ENCODE measurements around the gene CD1E.

Gene CD1E

DNA sequence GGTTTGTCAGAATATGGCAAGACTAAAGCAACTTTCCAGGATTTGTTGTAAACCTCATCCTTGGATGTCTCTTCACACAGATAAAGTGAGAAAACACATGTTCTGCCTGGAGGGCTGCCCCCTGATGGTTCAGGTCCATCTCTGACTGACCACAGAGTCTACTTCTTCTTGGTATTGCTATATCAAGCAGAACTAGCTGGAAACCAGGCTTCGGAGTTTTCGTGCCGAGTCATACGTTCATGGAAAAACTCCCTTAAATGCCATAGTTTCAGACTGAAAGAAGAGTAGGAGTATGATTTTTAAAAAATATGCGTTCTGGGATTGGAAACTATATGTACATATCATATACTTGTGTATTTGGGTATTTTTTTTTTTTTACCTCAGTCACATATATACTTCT, 39.8 kb downstream of the CD1E start:
- H3K4me3 ChIP-seq (ENCODE audit: low read depth, low read length) = no peak overlapping the region
- TF ChIP-seq, protein P1, sequence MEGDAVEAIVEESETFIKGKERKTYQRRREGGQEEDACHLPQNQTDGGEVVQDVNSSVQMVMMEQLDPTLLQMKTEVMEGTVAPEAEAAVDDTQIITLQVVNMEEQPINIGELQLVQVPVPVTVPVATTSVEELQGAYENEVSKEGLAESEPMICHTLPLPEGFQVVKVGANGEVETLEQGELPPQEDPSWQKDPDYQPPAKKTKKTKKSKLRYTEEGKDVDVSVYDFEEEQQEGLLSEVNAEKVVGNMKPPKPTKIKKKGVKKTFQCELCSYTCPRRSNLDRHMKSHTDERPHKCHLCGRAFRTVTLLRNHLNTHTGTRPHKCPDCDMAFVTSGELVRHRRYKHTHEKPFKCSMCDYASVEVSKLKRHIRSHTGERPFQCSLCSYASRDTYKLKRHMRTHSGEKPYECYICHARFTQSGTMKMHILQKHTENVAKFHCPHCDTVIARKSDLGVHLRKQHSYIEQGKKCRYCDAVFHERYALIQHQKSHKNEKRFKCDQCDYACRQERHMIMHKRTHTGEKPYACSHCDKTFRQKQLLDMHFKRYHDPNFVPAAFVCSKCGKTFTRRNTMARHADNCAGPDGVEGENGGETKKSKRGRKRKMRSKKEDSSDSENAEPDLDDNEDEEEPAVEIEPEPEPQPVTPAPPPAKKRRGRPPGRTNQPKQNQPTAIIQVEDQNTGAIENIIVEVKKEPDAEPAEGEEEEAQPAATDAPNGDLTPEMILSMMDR (IDR thresholded peaks at IDR 0.05; ENCODE audit: low read depth, low read length) = no peak

DNA sequence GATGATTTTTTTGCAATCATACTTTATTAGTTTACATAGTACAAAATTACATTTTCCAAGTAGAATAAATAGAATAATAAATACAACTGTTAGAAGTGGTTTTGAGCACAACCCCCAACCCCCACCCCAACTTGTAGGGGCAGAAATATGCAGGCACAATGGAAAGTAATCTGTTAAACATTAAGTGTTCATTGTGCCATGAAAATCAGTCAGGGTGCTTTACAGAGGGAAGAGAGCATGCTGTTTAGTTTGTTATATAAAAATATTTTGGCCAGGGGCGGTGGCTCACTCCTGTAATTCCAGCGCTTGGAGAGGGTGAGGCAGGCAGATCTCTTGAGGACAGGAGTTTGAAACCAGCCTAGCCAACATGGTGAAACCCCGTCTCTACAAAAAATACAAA, 43.0 kb downstream of the CD1E start:
- H3K4me3 ChIP-seq (ENCODE audit: low read depth, low read length) = no peak overlapping the region
- TF ChIP-seq, protein P1 (IDR thresholded peaks at IDR 0.05; ENCODE audit: low read depth, low read length) = no peak

DNA sequence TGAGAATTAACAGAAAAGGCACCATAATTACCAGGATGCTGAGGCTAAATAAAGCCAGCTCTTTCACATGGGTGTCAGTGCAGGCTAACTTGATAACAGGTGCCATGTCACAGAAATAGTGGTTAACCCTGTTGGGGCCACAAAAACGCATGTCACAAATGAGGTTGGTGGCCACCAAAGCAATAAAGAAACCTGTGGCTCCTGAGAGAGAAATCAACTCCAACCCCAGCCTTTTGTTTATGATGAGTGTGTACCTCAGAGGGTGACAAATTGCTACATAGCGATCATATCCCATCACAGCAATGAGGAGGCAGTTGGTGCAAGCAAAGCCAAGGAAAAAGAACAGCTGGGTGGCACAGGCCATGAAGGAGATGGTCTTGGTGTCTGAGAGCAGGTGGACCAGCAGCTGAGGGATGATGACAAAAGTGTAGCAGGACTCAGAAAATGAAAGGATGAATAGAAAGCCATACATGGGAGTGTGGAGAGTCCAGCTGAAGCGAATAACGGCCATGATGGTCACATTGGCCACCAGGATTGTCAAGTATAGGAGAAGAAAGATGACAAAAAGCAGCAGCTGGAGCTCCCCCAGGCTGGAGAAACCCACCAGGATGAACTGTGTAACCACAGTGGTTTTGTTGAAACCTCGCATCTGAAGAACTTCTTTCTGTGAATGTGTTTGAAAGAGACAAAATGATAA, 45.3 kb downstream of the CD1E start, which contains the start of gene OR10T2:
Gene OR10T2 (minus strand): TSS at position 649 of the 697 bp plus-strand sequence. CDS start 0 bp downstream, at position 649.
- no peak within 1 kb of the TSS for H3K4me3 ChIP-seq (ENCODE audit: low read depth, low read length)

DNA sequence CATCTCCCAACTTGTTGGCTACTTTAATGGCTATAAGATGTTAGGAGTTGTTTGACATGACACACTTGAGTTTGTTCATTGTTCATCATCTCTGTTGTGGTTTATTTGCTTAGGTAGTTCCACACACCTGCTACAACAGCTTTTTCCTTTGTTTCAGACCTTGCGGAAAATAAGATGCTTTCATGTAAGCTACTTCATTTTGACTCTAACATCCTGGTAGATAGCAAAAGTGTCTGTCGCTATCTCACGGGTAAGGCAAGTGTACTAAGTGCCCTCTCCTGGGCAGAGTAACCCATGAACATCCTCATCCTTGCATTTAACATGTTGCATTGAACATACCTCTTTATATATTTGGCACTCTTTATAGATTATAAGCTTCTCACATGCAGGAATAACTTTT, 47.2 kb downstream of the CD1E start:
- no peak overlapping the region for H3K4me3 ChIP-seq (ENCODE audit: low read depth, low read length)
- TF ChIP-seq, protein P1 (IDR thresholded peaks at IDR 0.05; ENCODE audit: low read depth, low read length) = no peak

More for the DNA sequence above, 45.3 kb downstream of the CD1E start, which contains the start of gene OR10T2:
- TF ChIP-seq, protein P1 (IDR thresholded peaks at IDR 0.05; ENCODE audit: low read depth, low read length) = no peak

DNA sequence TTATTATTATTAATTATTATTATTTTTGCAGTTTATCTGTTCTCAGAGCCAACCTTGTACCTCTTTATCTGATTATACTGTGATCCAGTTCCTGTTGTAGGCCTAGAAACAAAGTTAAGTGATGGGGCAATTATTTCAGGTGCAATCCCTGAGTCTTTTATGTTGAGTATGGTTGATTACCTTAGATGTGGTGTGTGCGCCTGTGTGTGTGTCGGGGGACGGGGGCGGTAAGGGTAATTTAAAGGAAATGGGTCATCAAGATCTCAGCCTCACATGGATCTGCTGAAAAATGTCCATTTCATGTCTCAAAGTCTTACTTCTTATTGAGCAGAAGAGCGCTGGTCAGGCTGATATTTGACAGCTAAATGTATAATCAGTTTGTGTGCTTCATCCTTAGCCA, 53.4 kb downstream of the CD1E start:
- TF ChIP-seq, protein P1 (IDR thresholded peaks at IDR 0.05; ENCODE audit: low read depth, low read length) = no peak
- H3K4me3 ChIP-seq (ENCODE audit: low read depth, low read length) = no peak overlapping the region

All from WI38 (cell line).